ENCODE results near the gene GRK5. TPM values are rescaled to one million over a fixed set of nuclear protein-coding genes. Genes with fewer than 3 reads are reported as not detected.

GRK5 gene
- total and polyA plus RNA-seq, 12 donors: 9.3 to 96.4 (median 21.5) TPM

- H3K4me3 ChIP-seq: no peak overlapping the region
- H3K27me3 ChIP-seq: no peaks in the 10 kb centered on the region
- TF ChIP-seq CTCF (IDR thresholded peaks at IDR 0.05): no peak
- TF ChIP-seq POLR2A (IDR thresholded peaks at IDR 0.05): no peak
- H3K27ac ChIP-seq: peak overlapping the region in 2 of 5 donors; percentile 65 to 70
- no peaks in the 10 kb centered on the region for H3K36me3 ChIP-seq (replicated peaks in 1 of 2)
- peaks cover 0 to 42% of the 10 kb centered on the region in 2 donors for H3K4me1 ChIP-seq (replicated peaks in 1 of 2)
- no peak for DNase-seq
- no peaks in the 10 kb centered on the region for H3K9me3 ChIP-seq (replicated peaks in 1 of 3)
- intact Hi-C loops (cut with DNase I): no loop called here
- 81 to 90% (median 87%) methylated on average over 21 of the region's 21 CpGs for WGBS, 4 donors
These were observed 161.9 kb downstream of the GRK5 start for GRCh38 chr10:119368991-119369869.

- TF ChIP-seq POLR2A (IDR thresholded peaks at IDR 0.05): no peak
- peak overlapping the region in 4 of 5 donors; percentile 5 to 70 (median 54) for H3K27ac ChIP-seq
- H3K27me3 ChIP-seq: no peaks in the 10 kb centered on the region
- intact Hi-C loops (cut with DNase I): no loop called here
- no peaks in the 10 kb centered on the region for H3K9me3 ChIP-seq (replicated peaks in 1 of 3)
- peak in 1 of 7 donors; percentile 21 for DNase-seq
- no peaks in the 10 kb centered on the region for H3K36me3 ChIP-seq (replicated peaks in 1 of 2)
- H3K4me1 ChIP-seq (replicated peaks in 1 of 2): peaks cover 0 to 32% of the 10 kb centered on the region in 2 donors
- 59 to 66% (median 63%) methylated on average over 16 of the region's 16 CpGs for WGBS, 4 donors
- H3K4me3 ChIP-seq: no peak overlapping the region
These were observed 162.9 kb downstream of the GRK5 start for GRCh38 chr10:119370111-119370741.

GRCh38 chr10:119370972-119371703 is 163.8 kb downstream of the GRK5 start:
- no peaks in the 10 kb centered on the region for H3K27me3 ChIP-seq
- H3K27ac ChIP-seq: peak overlapping the region in 2 of 5 donors; percentile 65 to 70
- no peaks in the 10 kb centered on the region for H3K9me3 ChIP-seq (replicated peaks in 1 of 3)
- peaks cover 0 to 28% of the 10 kb centered on the region in 2 donors for H3K4me1 ChIP-seq (replicated peaks in 1 of 2)
- DNase-seq: peak in 3 of 7 donors; percentile 36 to 65 (median 38)
- no peak overlapping the region for H3K4me3 ChIP-seq
- 44 to 63% (median 55%) methylated on average over 20 to 24 of the region's 24 CpGs for WGBS, 4 donors
- no peaks in the 10 kb centered on the region for H3K36me3 ChIP-seq (replicated peaks in 1 of 2)
- no peak for TF ChIP-seq CTCF (IDR thresholded peaks at IDR 0.05)
- intact Hi-C loops (cut with DNase I): no loop called here

- 69 to 84% (median 80%) methylated on average over 6 to 7 of the region's 7 CpGs for WGBS, 4 donors
- no peak for TF ChIP-seq CTCF (IDR thresholded peaks at IDR 0.05)
- TF ChIP-seq POLR2A (IDR thresholded peaks at IDR 0.05): no peak
- intact Hi-C loops (cut with DNase I): no loop called here
These were observed 164.6 kb downstream of the GRK5 start for GRCh38 chr10:119371704-119372663.

More at GRCh38 chr10:119371704-119372663, 164.6 kb downstream of the GRK5 start:
- H3K4me1 ChIP-seq (replicated peaks in 1 of 2): peaks cover 0 to 28% of the 10 kb centered on the region in 2 donors
- DNase-seq: no peak
- no peaks in the 10 kb centered on the region for H3K27me3 ChIP-seq
- H3K27ac ChIP-seq: peak overlapping the region in 2 of 5 donors; percentile 65 to 70
- H3K36me3 ChIP-seq (replicated peaks in 1 of 2): no peaks in the 10 kb centered on the region
- no peak overlapping the region for H3K4me3 ChIP-seq
- H3K9me3 ChIP-seq (replicated peaks in 1 of 3): no peaks in the 10 kb centered on the region
